ENCODE measurements around the gene TCAP. TPM values are rescaled to one million over a fixed set of nuclear protein-coding genes. Genes with fewer than 3 reads are reported as not detected.

Gene TCAP
- total RNA-seq, 6 donors from 2014 or later = 0.39 to 4.2 (median 2.5) TPM

DNA sequence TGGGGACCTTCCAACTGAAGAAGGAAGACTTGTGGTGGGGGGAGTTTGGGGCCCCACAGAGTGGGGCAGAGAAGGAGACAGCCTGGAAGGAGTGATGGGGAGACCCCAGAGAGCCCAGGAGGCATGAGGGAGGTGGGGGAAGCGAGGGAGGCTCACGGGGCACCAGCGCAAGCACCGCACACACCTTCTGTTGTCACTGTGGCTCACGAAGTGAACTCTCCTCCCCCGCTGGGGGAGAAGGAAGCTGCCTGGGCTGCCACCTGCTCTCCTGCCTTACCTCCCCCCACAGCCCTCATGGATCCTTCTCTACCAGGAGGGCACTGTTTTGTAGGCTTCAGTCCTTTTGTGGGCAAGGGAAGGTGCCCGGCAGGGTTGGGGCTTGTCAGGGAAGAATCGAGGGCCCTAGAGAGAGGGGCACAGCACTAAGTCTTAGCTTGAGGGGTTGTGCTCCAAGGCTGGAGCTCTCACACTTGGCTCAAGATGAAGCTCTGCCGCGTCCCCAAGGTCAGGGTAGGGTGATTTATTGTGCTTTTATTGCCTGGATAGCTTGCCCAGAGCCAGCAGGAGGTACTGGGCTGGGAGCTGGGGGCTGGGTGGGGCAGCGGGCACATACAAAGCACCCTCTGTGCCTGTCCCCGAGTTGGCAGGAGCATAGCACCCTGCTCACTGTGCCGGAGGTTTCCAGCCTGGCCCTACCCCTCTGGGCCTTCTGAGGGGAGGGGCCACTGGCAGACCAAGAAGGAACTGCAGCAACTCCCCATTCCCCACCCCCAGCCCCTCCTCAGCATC, 32.8 kb upstream of the TCAP start:
- peak overlapping the region; percentile 33 to 77 (median 49) for H3K27ac ChIP-seq
- H3K27me3 ChIP-seq = peaks cover 4 to 6% (median 5%) of the 10 kb centered on the region in 4 donors
- DNase-seq (peak in 1 of 2 donors; percentile 65), ATAC-seq (ENCODE audit: low FRiP score in 2 of 2) (no peak)
- peaks cover 13 to 49% (median 34%) of the 10 kb centered on the region in 4 donors for H3K4me1 ChIP-seq
- WGBS, 2 donors = 38 to 52% methylated on average over 8 to 13 of the region's 13 CpGs
- peak overlapping the region in 2 of 4 donors; percentile 15 to 16 for H3K4me3 ChIP-seq
- H3K36me3 ChIP-seq = no peaks in the 10 kb centered on the region
- H3K9me3 ChIP-seq = no peaks in the 10 kb centered on the region
- TF ChIP-seq POLR2A (IDR thresholded peaks at IDR 0.05) = peak in 1 of 4 donors; percentile 15
- TF ChIP-seq, protein P1, sequence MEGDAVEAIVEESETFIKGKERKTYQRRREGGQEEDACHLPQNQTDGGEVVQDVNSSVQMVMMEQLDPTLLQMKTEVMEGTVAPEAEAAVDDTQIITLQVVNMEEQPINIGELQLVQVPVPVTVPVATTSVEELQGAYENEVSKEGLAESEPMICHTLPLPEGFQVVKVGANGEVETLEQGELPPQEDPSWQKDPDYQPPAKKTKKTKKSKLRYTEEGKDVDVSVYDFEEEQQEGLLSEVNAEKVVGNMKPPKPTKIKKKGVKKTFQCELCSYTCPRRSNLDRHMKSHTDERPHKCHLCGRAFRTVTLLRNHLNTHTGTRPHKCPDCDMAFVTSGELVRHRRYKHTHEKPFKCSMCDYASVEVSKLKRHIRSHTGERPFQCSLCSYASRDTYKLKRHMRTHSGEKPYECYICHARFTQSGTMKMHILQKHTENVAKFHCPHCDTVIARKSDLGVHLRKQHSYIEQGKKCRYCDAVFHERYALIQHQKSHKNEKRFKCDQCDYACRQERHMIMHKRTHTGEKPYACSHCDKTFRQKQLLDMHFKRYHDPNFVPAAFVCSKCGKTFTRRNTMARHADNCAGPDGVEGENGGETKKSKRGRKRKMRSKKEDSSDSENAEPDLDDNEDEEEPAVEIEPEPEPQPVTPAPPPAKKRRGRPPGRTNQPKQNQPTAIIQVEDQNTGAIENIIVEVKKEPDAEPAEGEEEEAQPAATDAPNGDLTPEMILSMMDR (IDR thresholded peaks at IDR 0.05) = no peak

GRCh38 chr17:39633570-39634183, 31.5 kb upstream of the TCAP start:
- DNase-seq = no peak
- Histone ChIP-seq H3K9me3 (no peaks in the 10 kb centered on the region), H3K4me3 (no peak overlapping the region), H3K27me3 (no peaks in the 10 kb centered on the region), H3K4me1 (peaks cover 22 to 50% (median 43%) of the 10 kb centered on the region in 4 donors), H3K36me3 (no peaks in the 10 kb centered on the region), H3K27ac (peak overlapping the region in 2 of 4 donors; percentile 19 to 77)
- 67 to 76% methylated on average over 6 to 8 of the region's 8 CpGs for WGBS, 2 donors
- ATAC-seq (ENCODE audit: low FRiP score in 2 of 2) = no peak
- TF ChIP-seq, protein P1 (IDR thresholded peaks at IDR 0.05) = no peak
- TF ChIP-seq EP300 (IDR thresholded peaks at IDR 0.05) = no peak
- TF ChIP-seq POLR2AphosphoS5 (IDR thresholded peaks at IDR 0.05) = no peak
- no peak for TF ChIP-seq POLR2A (IDR thresholded peaks at IDR 0.05)

- TF ChIP-seq EP300 (IDR thresholded peaks at IDR 0.05) = no peak
- TF ChIP-seq, protein P1 (IDR thresholded peaks at IDR 0.05) = peak; percentile 62 to 84 (median 69)
- H3K9me3 ChIP-seq = no peaks in the 10 kb centered on the region
- H3K27me3 ChIP-seq = no peaks in the 10 kb centered on the region
- WGBS, 2 donors = 50 to 59% methylated on average over 2 of the region's 2 CpGs
- DNase-seq = no peak
- H3K4me1 ChIP-seq = peaks cover 30 to 56% (median 49%) of the 10 kb centered on the region in 4 donors
- no peak overlapping the region for H3K4me3 ChIP-seq
- no peaks in the 10 kb centered on the region for H3K36me3 ChIP-seq
- H3K27ac ChIP-seq = no peak overlapping the region
- peak in 1 of 2 donors; percentile 35 for ATAC-seq (ENCODE audit: low FRiP score in 2 of 2)
Measured at GRCh38 chr17:39634384-39634871, 30.7 kb upstream of the TCAP start.

DNA sequence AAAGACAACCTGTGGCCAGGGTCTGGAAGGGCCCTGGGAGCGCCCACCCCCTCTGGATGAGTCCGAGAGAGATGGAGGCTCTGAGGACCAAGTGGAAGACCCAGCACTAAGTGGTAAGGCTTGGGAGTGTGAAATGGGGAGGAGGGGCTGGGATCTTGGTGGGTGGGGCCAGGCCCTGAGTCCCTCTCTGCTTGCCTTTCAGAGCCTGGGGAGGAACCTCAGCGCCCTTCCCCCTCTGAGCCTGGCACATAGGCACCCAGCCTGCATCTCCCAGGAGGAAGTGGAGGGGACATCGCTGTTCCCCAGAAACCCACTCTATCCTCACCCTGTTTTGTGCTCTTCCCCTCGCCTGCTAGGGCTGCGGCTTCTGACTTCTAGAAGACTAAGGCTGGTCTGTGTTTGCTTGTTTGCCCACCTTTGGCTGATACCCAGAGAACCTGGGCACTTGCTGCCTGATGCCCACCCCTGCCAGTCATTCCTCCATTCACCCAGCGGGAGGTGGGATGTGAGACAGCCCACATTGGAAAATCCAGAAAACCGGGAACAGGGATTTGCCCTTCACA, 29.5 kb upstream of the TCAP start:
- TF ChIP-seq EP300 (IDR thresholded peaks at IDR 0.05) (no peak), POLR2AphosphoS5 (IDR thresholded peaks at IDR 0.05) (no peak), POLR2A (IDR thresholded peaks at IDR 0.05) (no peak)
- TF ChIP-seq, protein P1 (IDR thresholded peaks at IDR 0.05) = no peak
- no peak for ATAC-seq (ENCODE audit: low FRiP score in 2 of 2)
- no peak for DNase-seq
- H3K4me3 ChIP-seq = no peak overlapping the region
- H3K4me1 ChIP-seq = peaks cover 43 to 58% (median 56%) of the 10 kb centered on the region in 4 donors
- no peaks in the 10 kb centered on the region for H3K9me3 ChIP-seq
- H3K36me3 ChIP-seq = no peaks in the 10 kb centered on the region
- H3K27ac ChIP-seq = peak overlapping the region in 3 of 4 donors; percentile 18 to 95 (median 86)
- H3K27me3 ChIP-seq = no peaks in the 10 kb centered on the region
- 81 to 86% methylated on average over 8 of the region's 8 CpGs for WGBS, 2 donors
